SK-N-SH (cell line): Measurements from ENCODE around the gene ABR. TPM values are rescaled to one million over a fixed set of nuclear protein-coding genes. Genes with fewer than 3 reads are reported as not detected.

ENCODE experiments used
- CTCF ChIA-PET: fragments of 300-600, 350-600 bp; formaldehyde crosslinking; extraction: SDS; loops from one replicate; lab custom pipeline; 2021; lab: Yijun Ruan, JAX
- POLR2A ChIA-PET: fragments of 350-600 bp; sonication (Branson Sonifier 250); formaldehyde crosslinking; extraction: SDS; loops from one replicate; lab custom pipeline; 2020; ENCODE audit warnings: antibody characterized with exemption, inconsistent platforms; lab: Yijun Ruan, JAX
- DNase-seq: peaks from one replicate; pipeline ENCODE4 v3.0.0; 2012
- H2AFZ ChIP-seq: fragments of 200-600 bp; sonication (generic); 2 replicates; pipeline ENCODE4 v1.8.1; 2016; ENCODE audit warnings: antibody characterized with exemption, mild to moderate bottlenecking, low read depth
- H3F3A ChIP-seq: fragments of 200-600 bp; sonication (generic); replicated peaks from 2 replicates; pipeline ENCODE3; 2016; ENCODE audit warnings: antibody characterized with exemption, mild to moderate bottlenecking; ENCODE audit not compliant: insufficient read depth
- H3K27ac ChIP-seq, 2 experiments: fragments of 200-500 bp in 1 of 2; fragments of 200-600 bp in 1 of 2; sonication (Bioruptor generic) in 1 of 2; sonication (generic), shearing (Covaris generic) in 1 of 2; 2 replicates each; pipeline versions ENCODE4 v1.5.1 to v1.6.1; 2014 to 2016; ENCODE audit warnings: low read depth in 2 of 2, inconsistent platforms in 1 of 2, low read length in 1 of 2, mild to moderate bottlenecking in 1 of 2, mixed read lengths in 1 of 2
- H3K27me3 ChIP-seq: fragments of 200-600 bp; sonication (generic), shearing (Covaris generic); 2 replicates; pipeline ENCODE4 v1.6.1; 2016; ENCODE audit warnings: mixed run types; ENCODE audit not compliant: insufficient read depth
- H3K36me3 ChIP-seq, 2 experiments: fragments of 200-500 bp in 1 of 2; fragments of 200-600 bp in 1 of 2; sonication (Bioruptor generic) in 1 of 2; sonication (generic) in 1 of 2; replicated peaks in 1 of 2; 2 replicates each; pipeline versions ENCODE3 to v1.5.1; 2014 to 2016; ENCODE audit warnings: low read length in 1 of 2, mild to moderate bottlenecking in 1 of 2; ENCODE audit not compliant: insufficient read depth in 2 of 2, control insufficient read depth in 1 of 2
- H3K4me1 ChIP-seq, 2 experiments: fragments of 200-500 bp in 1 of 2; fragments of 200-600 bp in 1 of 2; sonication (Bioruptor generic) in 1 of 2; sonication (generic), shearing (Covaris generic) in 1 of 2; 2 replicates each; pipeline versions ENCODE4 v1.5.1 to v1.6.1; 2014 to 2016; ENCODE audit warnings: low read depth in 1 of 2, low read length in 1 of 2, mixed run types in 1 of 2; ENCODE audit not compliant: insufficient read depth in 2 of 2, control insufficient read depth in 1 of 2
- H3K4me2 ChIP-seq: fragments of 200-600 bp; sonication (generic), shearing (Covaris generic); 2 replicates; pipeline ENCODE4 v1.6.1; 2017; ENCODE audit warnings: mixed run types
- H3K4me3 ChIP-seq, 2 experiments: fragments of 200-500 bp in 1 of 2; fragments of 200-600 bp in 1 of 2; sonication (Bioruptor generic) in 1 of 2; sonication (generic), shearing (Covaris generic) in 1 of 2; 2 replicates each; pipeline versions ENCODE4 v1.5.1 to v1.8.1; 2014 to 2016; ENCODE audit warnings: low read depth in 2 of 2, inconsistent platforms in 1 of 2, low read length in 1 of 2, mild to moderate bottlenecking in 1 of 2, mixed read lengths in 1 of 2, moderate library complexity in 1 of 2
- H3K79me2 ChIP-seq: fragments of 200-600 bp; sonication (generic); 2 replicates; pipeline ENCODE4 v1.8.1; 2017; ENCODE audit warnings: mild to moderate bottlenecking; ENCODE audit not compliant: insufficient read depth
- H3K9ac ChIP-seq: fragments of 200-600 bp; sonication (generic); 2 replicates; pipeline ENCODE4 v1.6.1; 2017; ENCODE audit warnings: mixed run types
- H3K9me2 ChIP-seq: fragments of 200-600 bp; sonication (generic); 2 replicates; pipeline ENCODE4 v1.6.1; 2017; ENCODE audit warnings: mixed run types
- H3K9me3 ChIP-seq: fragments of 200-600 bp; sonication (generic); 2 replicates; pipeline ENCODE4 v1.6.1; 2017; ENCODE audit warnings: mixed run types, mild to moderate bottlenecking, moderate library complexity
- H4K20me1 ChIP-seq: fragments of 200-600 bp; sonication (generic); 2 replicates; pipeline ENCODE4 v1.6.1; 2017; ENCODE audit warnings: mild to moderate bottlenecking, mixed run types; ENCODE audit not compliant: insufficient read depth
- ELF1 ChIP-seq: IDR thresholded peaks from 2 replicates; pipeline ENCODE4 v1.4.0; 2012
- EP300 ChIP-seq, 2 experiments: IDR thresholded peaks; 2 replicates each; pipeline versions ENCODE4 v1.4.0 to v1.6.1; 2012; ENCODE audit warnings: borderline replicate concordance in 1 of 2, low read depth in 1 of 2, low read length in 1 of 2
- GATA2 ChIP-seq: sonication (generic); formaldehyde crosslinking; IDR thresholded peaks from 2 replicates; pipeline ENCODE4 v1.5.0; 2020; ENCODE audit warnings: mild to moderate bottlenecking, missing genetic modification reagents
- JUND ChIP-seq: IDR thresholded peaks from 2 replicates; pipeline ENCODE4 v1.4.0; 2012
- MEF2A ChIP-seq: IDR thresholded peaks from 2 replicates; pipeline ENCODE4 v1.4.0; 2012; ENCODE audit warnings: low read depth, borderline replicate concordance
- MXI1 ChIP-seq: IDR thresholded peaks from 2 replicates; pipeline ENCODE4 v1.6.1; 2012; ENCODE audit warnings: mild to moderate bottlenecking, low read depth, low read length, improper control_type of control experiment
- NRF1 ChIP-seq: IDR thresholded peaks from 2 replicates; pipeline ENCODE4 v1.6.1; 2012; ENCODE audit warnings: low read depth, mild to moderate bottlenecking, low read length
- POLR2AphosphoS5 ChIP-seq: IDR thresholded peaks from 2 replicates; pipeline ENCODE4 v1.6.1; 2012; ENCODE audit warnings: low read depth, low read length
- RAD21 ChIP-seq: IDR thresholded peaks from 2 replicates; pipeline ENCODE4 v1.6.1; 2012; ENCODE audit warnings: mild to moderate bottlenecking, low read length
- SIN3A ChIP-seq: IDR thresholded peaks from 2 replicates; pipeline ENCODE4 v1.6.1; 2012; ENCODE audit warnings: low read depth, mild to moderate bottlenecking, low read length, moderate library complexity, borderline replicate concordance
- TEAD4 ChIP-seq: IDR thresholded peaks from 2 replicates; pipeline ENCODE4 v1.4.0; 2012; ENCODE audit warnings: mild to moderate bottlenecking, borderline replicate concordance; ENCODE audit not compliant: insufficient read depth
- WGBS: methylation state at CpG from one replicate; pipeline ENCODE4 v1.1.6; 2017; ENCODE audit warnings: low lambda C conversion rate; 5-methylcytosine and 5-hydroxymethylcytosine counted together
- polyA plus RNA-seq, 3 experiments: library from polyadenylated mRNA; depleted of rRNA; stranded (reverse); fragments of >200 nt; gene quantifications; 2 replicates each; pipeline ENCODE4 v1.2.3, GENCODE V29; 2012
- TF ChIP-seq, protein P1 (sequence below): fragments of 150-350 bp; IDR thresholded peaks from 2 replicates; pipeline ENCODE4 v1.6.1; 2017; ENCODE audit warnings: antibody characterized with exemption, low read length, low read depth, borderline replicate concordance
- TF ChIP-seq, protein P2 (sequence below): IDR thresholded peaks from 2 replicates; pipeline ENCODE4 v1.4.0; 2012; ENCODE audit warnings: low read depth
- TF ChIP-seq, protein P3 (sequence below): IDR thresholded peaks from 2 replicates; pipeline ENCODE4 v1.4.0; 2012; ENCODE audit warnings: low read depth, borderline replicate concordance

Gene ABR
- polyA plus RNA-seq, 1 of the 3 experiments (the other 2 are of a cell fraction): 117 TPM

DNA sequence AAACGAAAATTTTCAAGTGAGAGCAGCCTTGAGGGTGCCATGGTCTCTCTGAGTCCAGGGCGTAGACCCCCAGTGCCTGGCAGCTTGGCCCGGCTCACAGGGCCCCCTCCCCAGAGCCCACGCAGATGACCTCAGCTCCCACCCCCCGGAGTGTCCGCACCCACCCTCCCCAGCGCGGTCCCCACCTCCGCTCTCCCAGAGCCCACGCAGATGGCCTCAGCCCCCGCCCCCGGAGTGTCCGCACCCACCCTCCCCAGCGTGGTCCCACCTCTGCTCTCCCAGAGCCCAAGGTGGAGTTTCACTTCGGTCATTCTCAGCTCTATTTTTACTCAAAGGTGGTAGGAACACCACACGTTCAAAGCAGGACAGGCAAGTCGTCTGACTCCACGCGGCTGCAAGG is 13.9 kb downstream of the ABR start (continued):
- no peak for TF ChIP-seq TEAD4
- TF ChIP-seq POLR2AphosphoS5: no peak
- TF ChIP-seq, protein P1, sequence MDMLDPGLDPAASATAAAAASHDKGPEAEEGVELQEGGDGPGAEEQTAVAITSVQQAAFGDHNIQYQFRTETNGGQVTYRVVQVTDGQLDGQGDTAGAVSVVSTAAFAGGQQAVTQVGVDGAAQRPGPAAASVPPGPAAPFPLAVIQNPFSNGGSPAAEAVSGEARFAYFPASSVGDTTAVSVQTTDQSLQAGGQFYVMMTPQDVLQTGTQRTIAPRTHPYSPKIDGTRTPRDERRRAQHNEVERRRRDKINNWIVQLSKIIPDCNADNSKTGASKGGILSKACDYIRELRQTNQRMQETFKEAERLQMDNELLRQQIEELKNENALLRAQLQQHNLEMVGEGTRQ: no peak
- no peak for TF ChIP-seq MEF2A
- TF ChIP-seq, protein P2, sequence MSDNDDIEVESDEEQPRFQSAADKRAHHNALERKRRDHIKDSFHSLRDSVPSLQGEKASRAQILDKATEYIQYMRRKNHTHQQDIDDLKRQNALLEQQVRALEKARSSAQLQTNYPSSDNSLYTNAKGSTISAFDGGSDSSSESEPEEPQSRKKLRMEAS: no peak
- no peak for TF ChIP-seq ELF1
- no peak for TF ChIP-seq EP300 (IDR thresholded peaks at IDR 0.05; ENCODE audit: borderline replicate concordance in 1 of 2, low read depth in 1 of 2, low read length in 1 of 2)
- TF ChIP-seq RAD21: no peak
- TF ChIP-seq MXI1: no peak
- no peak for TF ChIP-seq JUND

DNA sequence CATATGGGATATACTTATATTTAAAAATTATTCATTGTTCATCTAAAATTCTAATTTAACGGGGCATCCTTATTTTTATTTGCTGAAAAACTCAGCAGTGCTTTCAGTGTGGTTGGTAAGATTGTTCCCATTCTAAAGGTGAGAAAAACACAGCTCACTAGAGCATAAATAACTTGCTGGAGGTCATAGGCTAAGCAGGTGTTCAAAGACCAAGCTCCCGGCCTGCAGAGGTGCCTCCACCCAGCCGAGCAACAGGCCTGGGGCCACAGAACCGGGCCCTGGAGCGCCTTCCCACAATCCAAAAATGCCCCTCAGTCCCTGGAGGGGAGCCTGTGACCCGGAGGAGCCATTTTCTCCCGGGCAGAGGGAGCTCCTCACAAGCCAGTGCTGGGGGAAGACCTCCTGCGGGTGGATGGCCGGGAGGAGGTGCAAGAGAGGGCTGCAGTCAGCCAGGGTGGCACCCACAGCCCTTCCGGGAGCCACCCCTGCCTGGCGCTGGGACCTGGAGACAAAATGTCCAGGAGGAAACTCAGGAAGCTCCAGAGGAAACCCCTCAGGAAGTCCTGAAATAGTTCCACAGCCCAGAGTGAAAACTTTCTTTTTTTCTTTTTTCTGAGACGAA is 14.7 kb downstream of the ABR start:
- H3K9me2 ChIP-seq: no peaks in the 10 kb centered on the region
- no peaks in the 10 kb centered on the region for H4K20me1 ChIP-seq
- H3K27me3 ChIP-seq: no peaks in the 10 kb centered on the region
- no peak overlapping the region for H2AFZ ChIP-seq
- peaks cover 0 to 23% of the 10 kb centered on the region in 2 experiments; a peak in 1 of 4 replicates for H3K4me1 ChIP-seq
- H3K9me3 ChIP-seq: no peaks in the 10 kb centered on the region
- no peak for TF ChIP-seq GATA2 (CRISPR knock-in tag)
- TF ChIP-seq NRF1: no peak
- no peak for TF ChIP-seq SIN3A
- TF ChIP-seq, protein P3, sequence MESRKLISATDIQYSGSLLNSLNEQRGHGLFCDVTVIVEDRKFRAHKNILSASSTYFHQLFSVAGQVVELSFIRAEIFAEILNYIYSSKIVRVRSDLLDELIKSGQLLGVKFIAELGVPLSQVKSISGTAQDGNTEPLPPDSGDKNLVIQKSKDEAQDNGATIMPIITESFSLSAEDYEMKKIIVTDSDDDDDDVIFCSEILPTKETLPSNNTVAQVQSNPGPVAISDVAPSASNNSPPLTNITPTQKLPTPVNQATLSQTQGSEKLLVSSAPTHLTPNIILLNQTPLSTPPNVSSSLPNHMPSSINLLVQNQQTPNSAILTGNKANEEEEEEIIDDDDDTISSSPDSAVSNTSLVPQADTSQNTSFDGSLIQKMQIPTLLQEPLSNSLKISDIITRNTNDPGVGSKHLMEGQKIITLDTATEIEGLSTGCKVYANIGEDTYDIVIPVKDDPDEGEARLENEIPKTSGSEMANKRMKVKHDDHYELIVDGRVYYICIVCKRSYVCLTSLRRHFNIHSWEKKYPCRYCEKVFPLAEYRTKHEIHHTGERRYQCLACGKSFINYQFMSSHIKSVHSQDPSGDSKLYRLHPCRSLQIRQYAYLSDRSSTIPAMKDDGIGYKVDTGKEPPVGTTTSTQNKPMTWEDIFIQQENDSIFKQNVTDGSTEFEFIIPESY: no peak
- H3K79me2 ChIP-seq: no peaks in the 10 kb centered on the region
- H3K36me3 ChIP-seq: no peaks in the 10 kb centered on the region
- H3K4me3 ChIP-seq: no peak overlapping the region
- DNase-seq: no peak
- H3K9ac ChIP-seq: no peak overlapping the region
- H3K27ac ChIP-seq: no peak overlapping the region
- 80% methylated on average over 4 of the region's 12 CpGs for WGBS
- CTCF ChIA-PET: interaction anchor here (0.7 to 1.5 kb wide), 5 partner anchors 12 to 42 kb away, joined by 3 to 6 read pairs (median 3); no protein-coding TSS in a partner anchor
- H3K4me2 ChIP-seq: no peak overlapping the region
- H3F3A ChIP-seq: no peaks in the 10 kb centered on the region
- POLR2A ChIA-PET: no interaction called here
